Measurements from ENCODE around the gene TNN. TPM values are rescaled to one million over a fixed set of nuclear protein-coding genes. Genes with fewer than 3 reads are reported as not detected.

Gene TNN
- total and polyA plus RNA-seq, 10 of the 15 experiments (the other 5 are each of a cell fraction or from before 2014, with no cell fraction given) = 0.05 to 0.17 (median 0.11) TPM

DNA sequence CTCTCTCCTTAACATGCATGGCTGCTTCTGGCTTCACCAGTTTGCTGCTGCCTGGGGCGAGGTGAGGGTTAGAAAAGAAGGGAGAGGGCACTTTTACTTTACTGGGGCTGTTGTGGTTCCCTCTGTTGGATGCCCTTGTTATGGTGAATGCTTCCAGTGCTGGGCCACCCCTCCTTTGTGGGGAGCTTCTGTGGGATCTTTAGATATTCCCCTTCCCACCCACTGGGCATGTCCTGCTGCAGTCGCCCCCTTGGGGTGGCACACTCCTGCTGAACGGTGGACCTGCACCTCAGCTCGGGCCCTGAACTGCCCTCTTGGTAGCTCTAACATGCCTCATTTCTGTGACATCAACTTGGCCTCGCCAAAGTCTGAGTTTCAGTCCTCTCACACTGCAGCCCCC lies 6.0 kb downstream of the TNN start:
- WGBS (ENCODE audit: insufficient coverage, insufficient replicate concordance, low lambda C conversion rate, missing lambda C conversion rate) = 21% methylated on average over 5 of the region's 5 CpGs
- ATAC-seq (no peak), FAIRE-seq (no peak), DNase-seq (ENCODE audit: low read depth, low spot score) (no peak)
- Histone ChIP-seq H3K27ac (ENCODE audit: control insufficient read depth, insufficient read depth) (no peak overlapping the region), H3K4me3 (no peak overlapping the region), H2AFZ (ENCODE audit: control insufficient read depth, low read depth, low read length) (no peak overlapping the region), H3K9ac (ENCODE audit: control insufficient read depth, insufficient read depth, low read length) (no peak overlapping the region), H3K9me3 (replicated peaks; ENCODE audit: control insufficient read depth, insufficient read depth, low read length) (no peaks in the 10 kb centered on the region), H3K36me3 (ENCODE audit: control insufficient read depth in 2 of 2, insufficient read depth in 2 of 2, low read length in 1 of 2) (no peaks in the 10 kb centered on the region), H3K79me2 (ENCODE audit: control insufficient read depth, insufficient read depth, low read length) (no peaks in the 10 kb centered on the region), H3K27me3 (replicated peaks in 1 of 2; ENCODE audit: control insufficient read depth in 2 of 2, insufficient read depth in 2 of 2, low read length in 1 of 2) (peaks cover 0 to 1% of the 10 kb centered on the region in 2 experiments; a peak in 1 of 4 replicates), H4K20me1 (ENCODE audit: control insufficient read depth, insufficient read depth) (no peaks in the 10 kb centered on the region), H3K4me2 (ENCODE audit: control insufficient read depth, insufficient read depth) (no peak overlapping the region), H3K4me1 (ENCODE audit: control insufficient read depth, insufficient read depth, low read length) (0 out of 2 replicates have a peak, but pooled peaks cover 2% of the 10 kb centered on the region)
- no TSS peak for BruUV-seq (replicated peaks)
- SMC1A ChIA-PET (ENCODE audit: uncharacterized antibody, unreplicated experiment) = no interaction called here
- intact Hi-C loops (cut with micrococcal nuclease; ENCODE audit: unreplicated experiment) (no loop called here), in situ Hi-C loops (cut with MboI) (no loop called here)
- POLR2A ChIA-PET = no interaction called here
- RAD21 ChIA-PET (ENCODE audit: unreplicated experiment) = no interaction called here
- TF ChIP-seq ZSCAN29 (IDR thresholded peaks at IDR 0.05) = no peak
- no peak for TF ChIP-seq RELB (IDR thresholded peaks at IDR 0.05; ENCODE audit: low read depth)
- TF ChIP-seq NR2F1 (conservative IDR thresholded peaks at IDR 0.05) = no peak
- TF ChIP-seq CTCF (IDR thresholded peaks at IDR 0.05 in 2 of 3, conservative IDR thresholded peaks at IDR 0.05 in 1 of 3; ENCODE audit: control insufficient read depth in 2 of 3, extremely low read depth in 1 of 3, insufficient read depth in 1 of 3, low read depth in 3 of 3, low read length in 3 of 3) = 0 out of 6 replicates have a peak, but pooled peaks of 1 of the 3 experiments have one; percentile 3
- CTCF ChIA-PET = no interaction called here

All from GM12878 (cell line).